Measurements from ENCODE around the gene DNAL1.
A peak's percentile ranks its signal among the peaks of the same experiment; 100 is the strongest.

DNAL1 gene

GRCh38 chr14:73644531-73645247 is at the start of gene DNAL1:
Gene DNAL1 (plus strand): TSS chr14:73644986. CDS start chr14:73645040, 54 bp downstream.
- Mint-ChIP-seq H3K27me3 (no peaks in the 10 kb centered on the region), H3K9me3 (no peaks in the 10 kb centered on the region), H3K36me3 (no peaks in the 10 kb centered on the region), H3K4me1 (peaks cover 16% of the 10 kb centered on the region), H3K27ac (peak within 1 kb of the TSS; percentile 91), H3K4me3 (peak within 1 kb of the TSS; percentile 98)

- Mint-ChIP-seq H3K9me3 (no peaks in the 10 kb centered on the region), H3K27ac (no peak overlapping the region), H3K4me1 (no peaks in the 10 kb centered on the region), H3K27me3 (no peaks in the 10 kb centered on the region), H3K4me3 (no peak overlapping the region), H3K36me3 (no peaks in the 10 kb centered on the region)
These were observed 45.3 kb upstream of the DNAL1 start for GRCh38 chr14:73599499-73599898.

GRCh38 chr14:73602994-73603393 is 41.8 kb upstream of the DNAL1 start:
- H3K27ac Mint-ChIP-seq: no peak overlapping the region
- no peaks in the 10 kb centered on the region for H3K27me3 Mint-ChIP-seq
- H3K36me3 Mint-ChIP-seq: no peaks in the 10 kb centered on the region
- H3K9me3 Mint-ChIP-seq: no peaks in the 10 kb centered on the region
- H3K4me3 Mint-ChIP-seq: no peak overlapping the region
- no peaks in the 10 kb centered on the region for H3K4me1 Mint-ChIP-seq

- H3K36me3 Mint-ChIP-seq: no peaks in the 10 kb centered on the region
- no peak overlapping the region for H3K4me3 Mint-ChIP-seq
These were observed 38.5 kb upstream of the DNAL1 start for GRCh38 chr14:73606271-73606670.

GRCh38 chr14:73607241-73607640 is 37.5 kb upstream of the DNAL1 start:
- Mint-ChIP-seq H3K9me3 (no peaks in the 10 kb centered on the region), H3K4me3 (no peak overlapping the region), H3K36me3 (no peaks in the 10 kb centered on the region), H3K4me1 (no peaks in the 10 kb centered on the region), H3K27ac (no peak overlapping the region), H3K27me3 (no peaks in the 10 kb centered on the region)

More at GRCh38 chr14:73606271-73606670, 38.5 kb upstream of the DNAL1 start:
- Mint-ChIP-seq H3K9me3 (no peaks in the 10 kb centered on the region), H3K4me1 (no peaks in the 10 kb centered on the region), H3K27ac (no peak overlapping the region), H3K27me3 (no peaks in the 10 kb centered on the region)

- Mint-ChIP-seq H3K27me3 (no peaks in the 10 kb centered on the region), H3K36me3 (no peaks in the 10 kb centered on the region), H3K4me3 (no peak overlapping the region), H3K27ac (no peak overlapping the region), H3K9me3 (no peaks in the 10 kb centered on the region), H3K4me1 (peaks cover 4% of the 10 kb centered on the region)
These were observed 34.1 kb upstream of the DNAL1 start for GRCh38 chr14:73610687-73611086.

- Mint-ChIP-seq H3K4me3 (peak within 1 kb of the TSS; percentile 88), H3K4me1 (peaks cover 4% of the 10 kb centered on the region), H3K27me3 (no peaks in the 10 kb centered on the region), H3K27ac (peak within 1 kb of the TSS; percentile 65), H3K9me3 (no peaks in the 10 kb centered on the region), H3K36me3 (no peaks in the 10 kb centered on the region)
These were observed 32.3 kb upstream of the DNAL1 start, which contains the start of gene ACOT6 for GRCh38 chr14:73612339-73613045. Gene ACOT6 (plus strand): TSS chr14:73612517. CDS start chr14:73612572, 55 bp downstream.

- H3K4me3 Mint-ChIP-seq: peak overlapping the region; percentile 88
- H3K27me3 Mint-ChIP-seq: no peaks in the 10 kb centered on the region
- no peaks in the 10 kb centered on the region for H3K9me3 Mint-ChIP-seq
- H3K36me3 Mint-ChIP-seq: no peaks in the 10 kb centered on the region
- peaks cover 4% of the 10 kb centered on the region for H3K4me1 Mint-ChIP-seq
- H3K27ac Mint-ChIP-seq: peak overlapping the region; percentile 43
These were observed 31.8 kb upstream of the DNAL1 start for GRCh38 chr14:73613046-73613383.

- H3K27ac Mint-ChIP-seq: no peak overlapping the region
- H3K4me3 Mint-ChIP-seq: peak overlapping the region; percentile 88
These were observed 31.3 kb upstream of the DNAL1 start for GRCh38 chr14:73613419-73613963.

GRCh38 chr14:73616831-73617230 is 28.0 kb upstream of the DNAL1 start:
- no peaks in the 10 kb centered on the region for H3K9me3 Mint-ChIP-seq
- H3K27me3 Mint-ChIP-seq: no peaks in the 10 kb centered on the region
- H3K27ac Mint-ChIP-seq: no peak overlapping the region
- H3K36me3 Mint-ChIP-seq: no peaks in the 10 kb centered on the region
- no peak overlapping the region for H3K4me3 Mint-ChIP-seq
- peaks cover 4% of the 10 kb centered on the region for H3K4me1 Mint-ChIP-seq

More at GRCh38 chr14:73613419-73613963, 31.3 kb upstream of the DNAL1 start:
- no peaks in the 10 kb centered on the region for H3K36me3 Mint-ChIP-seq
- H3K9me3 Mint-ChIP-seq: no peaks in the 10 kb centered on the region
- peaks cover 4% of the 10 kb centered on the region for H3K4me1 Mint-ChIP-seq
- H3K27me3 Mint-ChIP-seq: no peaks in the 10 kb centered on the region

- H3K27me3 Mint-ChIP-seq: peaks cover 1% of the 10 kb centered on the region
- no peaks in the 10 kb centered on the region for H3K36me3 Mint-ChIP-seq
- no peak overlapping the region for H3K4me3 Mint-ChIP-seq
- no peaks in the 10 kb centered on the region for H3K4me1 Mint-ChIP-seq
- H3K9me3 Mint-ChIP-seq: no peaks in the 10 kb centered on the region
- no peak overlapping the region for H3K27ac Mint-ChIP-seq
These were observed 25.3 kb upstream of the DNAL1 start for GRCh38 chr14:73619524-73619923.

GRCh38 chr14:73620268-73620667 is 24.5 kb upstream of the DNAL1 start:
- H3K4me3 Mint-ChIP-seq: no peak overlapping the region
- no peaks in the 10 kb centered on the region for H3K4me1 Mint-ChIP-seq
- peaks cover 1% of the 10 kb centered on the region for H3K27me3 Mint-ChIP-seq
- H3K36me3 Mint-ChIP-seq: no peaks in the 10 kb centered on the region
- no peak overlapping the region for H3K27ac Mint-ChIP-seq
- no peaks in the 10 kb centered on the region for H3K9me3 Mint-ChIP-seq

GRCh38 chr14:73623504-73624054 is 21.2 kb upstream of the DNAL1 start:
- Mint-ChIP-seq H3K4me1 (no peaks in the 10 kb centered on the region), H3K4me3 (no peak overlapping the region), H3K27ac (no peak overlapping the region), H3K9me3 (no peaks in the 10 kb centered on the region), H3K36me3 (no peaks in the 10 kb centered on the region), H3K27me3 (peaks cover 1% of the 10 kb centered on the region)

- H3K4me3 Mint-ChIP-seq: no peak overlapping the region
- H3K4me1 Mint-ChIP-seq: no peaks in the 10 kb centered on the region
- peaks cover 1% of the 10 kb centered on the region for H3K27me3 Mint-ChIP-seq
- H3K9me3 Mint-ChIP-seq: no peaks in the 10 kb centered on the region
- no peaks in the 10 kb centered on the region for H3K36me3 Mint-ChIP-seq
- H3K27ac Mint-ChIP-seq: no peak overlapping the region
These were observed 19.1 kb upstream of the DNAL1 start for GRCh38 chr14:73625706-73626105.

- Mint-ChIP-seq H3K9me3 (no peaks in the 10 kb centered on the region), H3K27me3 (no peaks in the 10 kb centered on the region), H3K27ac (no peak overlapping the region), H3K4me3 (no peak overlapping the region), H3K36me3 (no peaks in the 10 kb centered on the region), H3K4me1 (no peaks in the 10 kb centered on the region)
These were observed 17.6 kb upstream of the DNAL1 start for GRCh38 chr14:73627151-73627558.

All from activated naive CD4-positive, alpha-beta T cell treated with anti-CD3 and anti-CD28 coated beads, Interleukin-2, amount 50 U/mL, for 24 hours (primary cell).